Neural progenitor cell (in vitro differentiated cells): Measurements from ENCODE around the gene TRPM1. TPM values are rescaled to one million over a fixed set of nuclear protein-coding genes. Genes with fewer than 3 reads are reported as not detected.

Source experiments
- DNase-seq: peaks from one replicate; pipeline ENCODE4 v3.0.0-alpha.2; 2016; ENCODE audit warnings: low spot score
- H2AFZ ChIP-seq: fragments of 200-600 bp; sonication (generic); replicated peaks from 2 replicates; pipeline ENCODE4 v1.6.1; 2016; ENCODE audit warnings: antibody characterized with exemption
- H3F3A ChIP-seq: fragments of 200-600 bp; sonication (generic); 2 replicates; pipeline ENCODE4 v1.6.1; 2016; ENCODE audit warnings: antibody characterized with exemption, low read depth
- H3K27ac ChIP-seq: fragments of 200-600 bp; sonication (generic); 2 replicates; pipeline ENCODE4 v1.5.1; 2016; ENCODE audit warnings: mild to moderate bottlenecking
- H3K27me3 ChIP-seq: fragments of 200-600 bp; sonication (generic); 2 replicates; pipeline ENCODE4 v1.6.1; 2016; ENCODE audit warnings: mild to moderate bottlenecking, moderate library complexity
- H3K36me3 ChIP-seq: fragments of 200-600 bp; sonication (generic); 2 replicates; pipeline ENCODE4 v1.5.1; 2016
- H3K4me1 ChIP-seq: fragments of 200-600 bp; sonication (generic); 2 replicates; pipeline ENCODE4 v1.6.1; 2016; ENCODE audit warnings: mixed run types
- H3K4me2 ChIP-seq: fragments of 200-600 bp; sonication (generic); 2 replicates; pipeline ENCODE4 v1.6.1; 2016
- H3K4me3 ChIP-seq: fragments of 200-600 bp; sonication (generic); 2 replicates; pipeline ENCODE4 v1.5.1; 2016
- H3K79me2 ChIP-seq: fragments of 200-600 bp; sonication (generic); 2 replicates; pipeline ENCODE4 v1.6.1; 2016; ENCODE audit warnings: low read depth
- H3K9ac ChIP-seq: fragments of 200-600 bp; sonication (generic); 2 replicates; pipeline ENCODE4 v1.6.1; 2016
- H3K9me3 ChIP-seq: fragments of 200-600 bp; sonication (generic); 2 replicates; pipeline ENCODE4 v1.5.1; 2016; ENCODE audit warnings: low read depth
- H4K20me1 ChIP-seq: fragments of 200-600 bp; sonication (generic); 2 replicates; pipeline ENCODE4 v1.6.1; 2016; ENCODE audit warnings: low read depth
- H3K27ac Mint-ChIP-seq: 3 replicates; pipeline ENCODE4 v1.8.0; 2021; ENCODE audit warnings: mixed read lengths
- H3K27me3 Mint-ChIP-seq: 2 replicates; pipeline ENCODE4 v1.8.0; 2022; ENCODE audit warnings: low read depth, mild to moderate bottlenecking, inconsistent platforms, moderate library complexity, mixed read lengths; ENCODE audit not compliant: insufficient read depth
- H3K36me3 Mint-ChIP-seq: 3 replicates; pipeline ENCODE4 v1.8.0; 2021; ENCODE audit warnings: mixed read lengths
- H3K4me1 Mint-ChIP-seq: 3 replicates; pipeline ENCODE4 v1.8.0; 2021; ENCODE audit warnings: mixed read lengths
- H3K4me3 Mint-ChIP-seq: 3 replicates; pipeline ENCODE4 v1.8.0; 2021; ENCODE audit warnings: mild to moderate bottlenecking, moderate library complexity, mixed read lengths
- H3K9me3 Mint-ChIP-seq: 3 replicates; pipeline ENCODE4 v1.8.0; 2020; ENCODE audit warnings: mixed read lengths
- CTCF ChIP-seq: fragments of 200-600 bp; sonication (generic); IDR thresholded peaks from 2 replicates; pipeline ENCODE4 v1.5.1; 2017; ENCODE audit warnings: antibody characterized with exemption, mild to moderate bottlenecking
- EZH2 ChIP-seq: fragments of 200-600 bp; sonication (generic); IDR thresholded peaks from 2 replicates; pipeline ENCODE4 v1.6.1; 2017; ENCODE audit warnings: antibody characterized with exemption, mild to moderate bottlenecking, moderate library complexity
- EZH2phosphoT487 ChIP-seq: fragments of 200-600 bp; sonication (generic); IDR thresholded peaks from 2 replicates; pipeline ENCODE4 v1.6.1; 2017; ENCODE audit warnings: antibody characterized with exemption
- total RNA-seq: library from RNA; depleted of rRNA; stranded (reverse); fragments of >200 nt; gene quantifications from 2 replicates; pipeline ENCODE4 v1.2.3, GENCODE V29; 2015; ENCODE audit warnings: low replicate concordance

Gene TRPM1
- total RNA-seq, 1 donor from 2014 or later = not detected

GRCh38 chr15:31081056-31081455 lies 20.5 kb downstream of the TRPM1 start:
- H3K36me3 Mint-ChIP-seq = peaks cover 2% of the 10 kb centered on the region
- peaks cover 4% of the 10 kb centered on the region for H3K27me3 Mint-ChIP-seq
- H2AFZ ChIP-seq = peak overlapping the region; percentile 76
- no peak overlapping the region for H3K27ac Mint-ChIP-seq
- no peaks in the 10 kb centered on the region for H3K9me3 Mint-ChIP-seq
- no peak overlapping the region for H3K9ac ChIP-seq
- no peak overlapping the region for H3K4me3 Mint-ChIP-seq
- H3K4me3 ChIP-seq = peak overlapping the region; percentile 30
- no peaks in the 10 kb centered on the region for H3F3A ChIP-seq
- DNase-seq = no peak
- H3K27ac ChIP-seq = no peak overlapping the region
- peaks cover 25% of the 10 kb centered on the region for H3K27me3 ChIP-seq
- H4K20me1 ChIP-seq = no peaks in the 10 kb centered on the region
- H3K79me2 ChIP-seq = no peaks in the 10 kb centered on the region
- H3K4me1 ChIP-seq = peaks cover 14% of the 10 kb centered on the region
- H3K4me1 Mint-ChIP-seq = peaks cover 15% of the 10 kb centered on the region
- no peaks in the 10 kb centered on the region for H3K36me3 ChIP-seq
- H3K9me3 ChIP-seq = no peaks in the 10 kb centered on the region
- no peak for TF ChIP-seq EZH2phosphoT487
- no peak for TF ChIP-seq EZH2
- TF ChIP-seq CTCF = no peak
- H3K4me2 ChIP-seq = peak overlapping the region; percentile 64

- no peak overlapping the region for H3K4me3 Mint-ChIP-seq
- Histone ChIP-seq H3K9me3 (no peaks in the 10 kb centered on the region), H3K27ac (no peak overlapping the region), H3K9ac (no peak overlapping the region), H3K27me3 (peaks cover 25% of the 10 kb centered on the region), H3F3A (no peaks in the 10 kb centered on the region), H3K79me2 (no peaks in the 10 kb centered on the region), H2AFZ (peak overlapping the region; percentile 76), H3K4me2 (peak overlapping the region; percentile 64), H3K4me1 (peaks cover 18% of the 10 kb centered on the region), H3K4me3 (peak overlapping the region; percentile 30), H3K36me3 (no peaks in the 10 kb centered on the region), H4K20me1 (no peaks in the 10 kb centered on the region)
- H3K4me1 Mint-ChIP-seq = peaks cover 15% of the 10 kb centered on the region
- H3K36me3 Mint-ChIP-seq = peaks cover 2% of the 10 kb centered on the region
- peaks cover 4% of the 10 kb centered on the region for H3K27me3 Mint-ChIP-seq
- H3K9me3 Mint-ChIP-seq = no peaks in the 10 kb centered on the region
- no peak overlapping the region for H3K27ac Mint-ChIP-seq
- TF ChIP-seq EZH2 (no peak), CTCF (no peak), EZH2phosphoT487 (no peak)
- peak; percentile 94 for DNase-seq
Observed at GRCh38 chr15:31080591-31081014, 20.9 kb downstream of the TRPM1 start.

- DNase-seq = no peak
- Histone ChIP-seq H3K9ac (no peak overlapping the region), H3F3A (no peaks in the 10 kb centered on the region), H3K79me2 (no peaks in the 10 kb centered on the region), H3K4me3 (no peak overlapping the region), H3K27me3 (peaks cover 25% of the 10 kb centered on the region), H3K4me1 (peaks cover 22% of the 10 kb centered on the region), H3K4me2 (no peak overlapping the region), H2AFZ (no peak overlapping the region), H3K9me3 (no peaks in the 10 kb centered on the region), H3K36me3 (no peaks in the 10 kb centered on the region), H4K20me1 (no peaks in the 10 kb centered on the region), H3K27ac (no peak overlapping the region)
- Mint-ChIP-seq H3K27me3 (peaks cover 4% of the 10 kb centered on the region), H3K9me3 (no peaks in the 10 kb centered on the region), H3K4me1 (peaks cover 15% of the 10 kb centered on the region), H3K27ac (no peak overlapping the region), H3K36me3 (no peaks in the 10 kb centered on the region), H3K4me3 (no peak overlapping the region)
- no peak for TF ChIP-seq EZH2
- TF ChIP-seq EZH2phosphoT487 = no peak
- TF ChIP-seq CTCF = no peak
Observed at GRCh38 chr15:31079519-31079918, 22.0 kb downstream of the TRPM1 start.
